OCI-LY7 (cell line): ENCODE measurements around the gene MYLK4. TPM values are rescaled to one million over a fixed set of nuclear protein-coding genes. Genes with fewer than 3 reads are reported as not detected.

Source experiments
- BruUV-seq: library from RNA; stranded (reverse); fragments of 400-500 nt; replicated peaks from 2 replicates; lab custom pipeline; 2021; lab: Mats Ljungman, UMichigan
- CTCF ChIA-PET: fragments of 300-600 bp; sonication (Branson Sonifier 250); formaldehyde crosslinking; loops from one replicate; lab custom pipeline; 2022; ENCODE audit warnings: antibody characterized with exemption; ENCODE audit not compliant: unreplicated experiment; lab: Charles Lee
- POLR2A ChIA-PET: fragments of 300-600 bp; sonication (Branson Sonifier 250); formaldehyde crosslinking; loops from one replicate; lab custom pipeline; 2022; ENCODE audit warnings: antibody characterized with exemption; lab: Charles Lee
- DNase-seq: peaks from one replicate; pipeline ENCODE4 v3.0.0-alpha.2; 2015; ENCODE audit warnings: low spot score
- H2AFZ ChIP-seq: fragments of 200-600 bp; sonication (generic), shearing (Covaris generic); 2 replicates; pipeline ENCODE4 v1.6.1; 2014; ENCODE audit warnings: mild to moderate bottlenecking, antibody characterized with exemption, low read length, moderate library complexity
- H3K27ac ChIP-seq: fragments of 200-600 bp; sonication (generic); 2 replicates; pipeline ENCODE4 v1.5.1; 2014; ENCODE audit warnings: mixed run types, low read depth, mild to moderate bottlenecking, moderate library complexity, low read length, inconsistent platforms; ENCODE audit not compliant: poor library complexity, severe bottlenecking
- H3K36me3 ChIP-seq: fragments of 200-600 bp; sonication (generic); 2 replicates; pipeline ENCODE4 v1.6.1; 2014; ENCODE audit warnings: mild to moderate bottlenecking, antibody characterized with exemption, low read length, moderate library complexity, mixed read lengths; ENCODE audit not compliant: insufficient read depth
- H3K4me1 ChIP-seq: fragments of 200-600 bp; sonication (generic); 2 replicates; pipeline ENCODE4 v1.5.1; 2014; ENCODE audit warnings: mild to moderate bottlenecking, low read length; ENCODE audit not compliant: insufficient read depth, poor library complexity, severe bottlenecking
- H3K4me2 ChIP-seq: fragments of 200-600 bp; sonication (generic); 2 replicates; pipeline ENCODE4 v1.6.1; 2014; ENCODE audit warnings: mild to moderate bottlenecking, low read length
- H3K4me3 ChIP-seq: fragments of 200-600 bp; sonication (generic); 2 replicates; pipeline ENCODE4 v1.5.1; 2014; ENCODE audit warnings: mild to moderate bottlenecking, low read depth, low read length; ENCODE audit not compliant: poor library complexity, severe bottlenecking
- H3K79me2 ChIP-seq: fragments of 200-600 bp; sonication (generic); 2 replicates; pipeline ENCODE4 v1.6.1; 2016; ENCODE audit warnings: low read depth, mild to moderate bottlenecking, low read length, moderate library complexity, mixed read lengths; ENCODE audit not compliant: insufficient read depth
- H3K9me2 ChIP-seq: fragments of 200-600 bp; sonication (generic); 2 replicates; pipeline ENCODE4 v1.6.1; 2016; ENCODE audit warnings: mild to moderate bottlenecking, low read length, mixed read lengths; ENCODE audit not compliant: insufficient read depth
- H3K9me3 ChIP-seq: fragments of 200-600 bp; sonication (generic); 2 replicates; pipeline ENCODE4 v1.6.1; 2014; ENCODE audit warnings: mild to moderate bottlenecking, mixed run types, low read length, mixed read lengths
- H4K20me1 ChIP-seq: fragments of 200-600 bp; sonication (generic); 2 replicates; pipeline ENCODE4 v1.6.1; 2014; ENCODE audit warnings: mild to moderate bottlenecking, antibody characterized with exemption, low read length, moderate library complexity, mixed read lengths; ENCODE audit not compliant: insufficient read depth
- EZH2phosphoT487 ChIP-seq: fragments of 200-600 bp; sonication (generic); IDR thresholded peaks from 2 replicates; pipeline ENCODE4 v1.6.1; 2018; ENCODE audit warnings: low read depth, borderline replicate concordance, mild to moderate bottlenecking, mixed run types, antibody characterized with exemption, low read length, moderate library complexity, mixed read lengths
- intact Hi-C: fragments of 100-400 bp; cut with micrococcal nuclease; formaldehyde crosslinking; loops from one replicate; pipeline ENCODE4 v1.10.0; 2022; ENCODE audit not compliant: unreplicated experiment
- total RNA-seq, 2 experiments: library from RNA; depleted of rRNA in 1 of 2; stranded (reverse); fragments of >200 nt in 1 of 2; shearing (Covaris generic) in 1 of 2; gene quantifications; 2 replicates each; pipeline ENCODE4 v1.2.3, GENCODE V29; 2014 to 2022
- TF ChIP-seq, protein P1 (sequence below): fragments of 200-600 bp; sonication (generic); conservative IDR thresholded peaks from 2 replicates; pipeline ENCODE4 v1.5.1; 2014; ENCODE audit warnings: mild to moderate bottlenecking, antibody characterized with exemption, low read length, moderate library complexity, mixed read lengths

MYLK4 gene
- total RNA-seq, 2 experiments from 2014 or later, result 0.16 to 0.36 TPM

DNA sequence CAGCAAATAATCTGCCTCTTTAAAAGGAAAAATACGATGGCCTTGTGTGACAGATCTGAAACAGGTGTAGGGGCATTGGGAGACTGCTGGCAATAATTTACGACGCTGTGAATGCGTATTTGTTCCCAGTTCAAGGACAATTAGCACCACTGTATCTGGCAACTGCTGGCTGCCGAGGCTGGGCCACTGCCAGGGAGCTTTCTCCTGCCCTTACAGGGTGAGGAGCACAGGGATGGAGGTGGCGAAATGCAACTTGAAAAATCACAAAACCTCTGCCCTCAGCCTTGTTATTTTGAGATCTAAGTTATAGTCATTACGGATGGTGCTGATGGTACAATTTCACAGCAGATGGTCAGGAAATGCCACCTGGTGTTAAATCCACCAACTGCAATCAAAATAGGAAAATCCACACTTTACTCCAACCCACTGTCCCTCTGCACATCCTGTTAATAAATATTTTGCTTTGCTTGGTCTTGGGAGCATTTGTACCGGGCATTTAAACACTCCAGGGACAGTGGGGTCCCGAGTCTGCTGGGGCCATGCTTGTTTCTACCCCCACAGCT, 6.4 kb downstream of the MYLK4 start:
- CTCF ChIA-PET, result no interaction called here

DNA sequence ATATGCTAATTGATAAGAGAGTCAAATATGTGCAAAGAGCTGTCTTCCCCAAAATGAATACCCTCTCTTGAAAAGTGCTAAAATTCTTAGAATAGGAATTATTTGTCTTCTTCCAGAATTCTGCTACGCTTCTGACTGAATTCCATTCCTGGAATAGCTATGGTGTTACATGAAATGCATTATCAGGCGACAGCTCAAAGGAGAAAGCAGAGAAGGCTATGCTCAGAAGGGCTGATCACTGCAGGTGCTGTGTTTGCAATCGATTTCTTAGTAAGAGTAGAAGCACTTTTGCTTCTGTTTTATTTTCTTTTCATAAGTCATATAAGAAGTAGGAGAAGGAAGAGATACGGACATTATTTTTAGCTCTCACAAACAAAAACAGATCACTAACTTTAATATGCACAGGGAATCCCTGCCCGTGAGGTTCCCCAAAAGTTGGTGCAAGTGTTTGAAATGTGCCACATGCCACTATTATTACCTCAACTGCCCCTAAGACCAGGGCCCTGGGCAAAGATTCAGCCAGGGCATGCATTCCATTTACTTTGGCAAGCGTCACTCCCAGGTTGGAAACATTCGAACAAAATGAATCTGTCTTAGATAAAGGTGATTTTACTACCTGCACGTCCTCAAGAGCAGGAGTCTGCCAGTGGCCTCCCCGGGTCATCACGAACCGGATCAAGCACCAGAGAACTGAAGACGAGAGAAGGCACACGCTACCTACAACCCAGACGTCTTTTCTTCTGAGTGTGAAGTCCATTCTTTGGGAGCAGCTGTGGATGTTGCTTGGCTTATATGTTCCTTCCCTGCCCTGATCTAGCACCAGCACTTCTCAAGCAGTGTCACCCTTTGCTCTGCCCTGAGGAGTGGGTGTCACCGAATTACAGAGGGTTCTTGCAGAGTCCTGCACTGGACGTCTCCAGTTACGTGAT, 7.2 kb downstream of the MYLK4 start:
- Histone ChIP-seq H3K36me3 (no peaks in the 10 kb centered on the region), H3K27ac (no peak overlapping the region), H3K9me3 (no peaks in the 10 kb centered on the region), H4K20me1 (no peaks in the 10 kb centered on the region), H3K4me2 (no peak overlapping the region), H3K79me2 (no peaks in the 10 kb centered on the region), H3K4me3 (no peak overlapping the region), H2AFZ (no peak overlapping the region), H3K9me2 (no peaks in the 10 kb centered on the region), H3K4me1 (no peaks in the 10 kb centered on the region)
- TF ChIP-seq, protein P1, sequence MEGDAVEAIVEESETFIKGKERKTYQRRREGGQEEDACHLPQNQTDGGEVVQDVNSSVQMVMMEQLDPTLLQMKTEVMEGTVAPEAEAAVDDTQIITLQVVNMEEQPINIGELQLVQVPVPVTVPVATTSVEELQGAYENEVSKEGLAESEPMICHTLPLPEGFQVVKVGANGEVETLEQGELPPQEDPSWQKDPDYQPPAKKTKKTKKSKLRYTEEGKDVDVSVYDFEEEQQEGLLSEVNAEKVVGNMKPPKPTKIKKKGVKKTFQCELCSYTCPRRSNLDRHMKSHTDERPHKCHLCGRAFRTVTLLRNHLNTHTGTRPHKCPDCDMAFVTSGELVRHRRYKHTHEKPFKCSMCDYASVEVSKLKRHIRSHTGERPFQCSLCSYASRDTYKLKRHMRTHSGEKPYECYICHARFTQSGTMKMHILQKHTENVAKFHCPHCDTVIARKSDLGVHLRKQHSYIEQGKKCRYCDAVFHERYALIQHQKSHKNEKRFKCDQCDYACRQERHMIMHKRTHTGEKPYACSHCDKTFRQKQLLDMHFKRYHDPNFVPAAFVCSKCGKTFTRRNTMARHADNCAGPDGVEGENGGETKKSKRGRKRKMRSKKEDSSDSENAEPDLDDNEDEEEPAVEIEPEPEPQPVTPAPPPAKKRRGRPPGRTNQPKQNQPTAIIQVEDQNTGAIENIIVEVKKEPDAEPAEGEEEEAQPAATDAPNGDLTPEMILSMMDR, result no peak
- no TSS peak for BruUV-seq
- intact Hi-C loops, result no loop called here
- ChIA-PET POLR2A (interaction anchor here (0.8 to 0.9 kb wide), 2 partner anchors 10 to 13 kb away, joined by 3 read pairs; no protein-coding TSS in a partner anchor), CTCF (interaction anchor here (0.6 kb wide), 1 partner anchor 215 kb away, joined by 3 read pairs; no protein-coding TSS in a partner anchor)
- no peak for DNase-seq

More for the DNA sequence above, 6.4 kb downstream of the MYLK4 start:
- BruUV-seq, result no TSS peak
- Histone ChIP-seq H3K4me3 (no peak overlapping the region), H3K9me2 (no peaks in the 10 kb centered on the region), H3K9me3 (no peaks in the 10 kb centered on the region), H3K27ac (no peak overlapping the region), H3K36me3 (no peaks in the 10 kb centered on the region), H3K4me1 (no peaks in the 10 kb centered on the region), H3K79me2 (no peaks in the 10 kb centered on the region), H3K4me2 (no peak overlapping the region), H2AFZ (no peak overlapping the region), H4K20me1 (no peaks in the 10 kb centered on the region)
- DNase-seq, result no peak
- intact Hi-C loops, result no loop called here
- TF ChIP-seq EZH2phosphoT487, result no peak
- TF ChIP-seq, protein P1, result peak; percentile 48; the same call in 1 of the 2 replicates
- POLR2A ChIA-PET, result no interaction called here
